ENCODE results near the gene TNFAIP8. TPM values are rescaled to one million over a fixed set of nuclear protein-coding genes. Genes with fewer than 3 reads are reported as not detected.

TNFAIP8 gene
- total and polyA plus RNA-seq, 2 of the 13 experiments (the other 11 are each of a cell fraction or from before 2014, with no cell fraction given), result 6.4 to 11.2 TPM

- TF ChIP-seq ZNF3 (CRISPR knock-in tag; IDR thresholded peaks at IDR 0.05), result no peak
- no peak for TF ChIP-seq ZNF605 (CRISPR knock-in tag; IDR thresholded peaks at IDR 0.05)
These were observed 53.5 kb downstream of the TNFAIP8 start (continued) for GRCh38 chr5:119409235-119409815.

- H3K27me3 ChIP-seq (ENCODE audit: control insufficient read depth in 1 of 2, insufficient read depth in 2 of 2, low read length in 2 of 2), result 0 out of 5 replicates have a peak, but pooled peaks cover 1 to 10% of the 10 kb centered on the region in 2 experiments
- WGBS (ENCODE audit: low lambda C conversion rate), result 73% methylated on average over 4 of the region's 4 CpGs
- H3K27ac ChIP-seq (ENCODE audit: extremely low read length, insufficient read depth, low read length), result no peak overlapping the region
- intact Hi-C loops (cut with micrococcal nuclease; ENCODE audit: unreplicated experiment), result loop anchor here (5.0 kb wide), 2 partner anchors 93 to 338 kb away; partner anchors contain the start of gene DMXL1
- peaks cover 15% of the 10 kb centered on the region for H3K4me1 ChIP-seq (ENCODE audit: insufficient read depth, low read length)
- no peaks in the 10 kb centered on the region for H3K79me2 ChIP-seq (ENCODE audit: insufficient read depth, low read length)
- in situ Hi-C loops (cut with HindIII; ENCODE audit: extremely low pct_ligation_motif_present, low pct_unique_long_range_greater_than_20kb), result loop anchor here (10.0 kb wide), 2 partner anchors 386 to 426 kb away; partner anchors contain the start of gene DTWD2
- no TSS peak for BruUV-seq (replicated peaks)
- no peak for ATAC-seq
- POLR2A ChIA-PET, result no interaction called here
- no peak overlapping the region for H2AFZ ChIP-seq (ENCODE audit: low read length)
- H3K4me3 ChIP-seq (replicated peaks in 1 of 3; ENCODE audit: insufficient read depth in 1 of 3, low read depth in 2 of 3, low read length in 3 of 3), result no peak overlapping the region
- H3K4me2 ChIP-seq (ENCODE audit: low read depth, low read length), result no peak overlapping the region
- no peak for FAIRE-seq
- H3K9me3 ChIP-seq (ENCODE audit: low read length), result no peaks in the 10 kb centered on the region
- CTCF ChIA-PET (ENCODE audit: low intra/inter-chr PET ratio, low total read pairs), result interaction anchor here (3.7 kb wide), 1 partner anchor 423 kb away, joined by 44 read pairs; the partner anchor contains the start of gene DTWD2
- no peaks in the 10 kb centered on the region for H4K20me1 ChIP-seq (ENCODE audit: insufficient read depth, low read length)
- no peak for DNase-seq (ENCODE audit: low spot score)
- no peaks in the 10 kb centered on the region for H3K36me3 ChIP-seq (replicated peaks in 1 of 2; ENCODE audit: control insufficient read depth in 1 of 2, insufficient read depth in 2 of 2, low read length in 2 of 2)
- no peak overlapping the region for H3K9ac ChIP-seq (ENCODE audit: insufficient read depth, low read depth, low read length)
- TF ChIP-seq ZNF414 (CRISPR knock-in tag; IDR thresholded peaks at IDR 0.05) (no peak), HES4 (CRISPR knock-in tag; IDR thresholded peaks at IDR 0.05; ENCODE audit: borderline replicate concordance) (no peak), FOXO1 (CRISPR knock-in tag; IDR thresholded peaks at IDR 0.05) (no peak), ZNF703 (CRISPR knock-in tag; IDR thresholded peaks at IDR 0.05; ENCODE audit: borderline replicate concordance) (no peak), CBX5 (CRISPR knock-in tag; IDR thresholded peaks at IDR 0.05; ENCODE audit: borderline replicate concordance) (no peak), MAF1 (CRISPR knock-in tag; IDR thresholded peaks at IDR 0.05; ENCODE audit: borderline replicate concordance) (no peak), JARID2 (CRISPR knock-in tag; IDR thresholded peaks at IDR 0.05; ENCODE audit: insufficient replicate concordance) (no peak), NFATC3 (CRISPR knock-in tag; IDR thresholded peaks at IDR 0.05) (no peak), MXD3 (CRISPR knock-in tag; IDR thresholded peaks at IDR 0.05) (no peak), ATF1 (CRISPR knock-in tag; IDR thresholded peaks at IDR 0.05) (no peak), ZNF597 (CRISPR knock-in tag; IDR thresholded peaks at IDR 0.05) (no peak), ZNF713 (CRISPR knock-in tag; IDR thresholded peaks at IDR 0.05) (no peak), KMT2A (CRISPR knock-in tag; IDR thresholded peaks at IDR 0.05) (no peak), ZNF280D (CRISPR knock-in tag; IDR thresholded peaks at IDR 0.05) (no peak), ZNF30 (CRISPR knock-in tag; IDR thresholded peaks at IDR 0.05) (no peak), NR2F6 (IDR thresholded peaks at IDR 0.05) (no peak), NR2F6 (CRISPR knock-in tag; IDR thresholded peaks at IDR 0.05) (no peak)
These were observed 54.8 kb downstream of the TNFAIP8 start for GRCh38 chr5:119410448-119411159.

All from HepG2 (cell line).